ENCODE results near the gene ERCC8.
A peak's percentile ranks its signal among the peaks of the same experiment; 100 is the strongest.

Gene ERCC8

DNA sequence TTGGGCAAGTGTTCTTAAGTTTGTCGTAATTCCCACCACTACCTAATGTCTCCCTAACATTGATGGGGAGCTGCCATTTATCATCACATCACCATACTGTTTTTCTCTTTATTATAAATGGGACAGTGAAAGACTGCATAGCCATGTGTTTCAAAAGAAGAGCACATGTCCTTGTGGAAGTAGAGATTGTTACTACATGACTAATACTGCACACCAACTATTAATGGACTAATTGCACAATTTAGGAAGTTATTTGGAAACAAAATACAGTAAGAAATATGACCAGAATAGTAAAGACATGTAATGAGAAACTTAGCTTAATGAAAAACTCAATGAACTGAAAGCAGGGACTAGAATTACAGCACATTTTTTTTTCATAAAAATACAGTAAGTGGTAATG lies 88.8 kb downstream of the ERCC8 start:
- H3K4me3 ChIP-seq (replicated peaks in 1 of 2; ENCODE audit: low read depth in 2 of 2, low read length in 2 of 2) = no peak overlapping the region
- peak; percentile 44 to 74 for DNase-seq (ENCODE audit: low read depth in 2 of 2)
- TF ChIP-seq, protein P1, sequence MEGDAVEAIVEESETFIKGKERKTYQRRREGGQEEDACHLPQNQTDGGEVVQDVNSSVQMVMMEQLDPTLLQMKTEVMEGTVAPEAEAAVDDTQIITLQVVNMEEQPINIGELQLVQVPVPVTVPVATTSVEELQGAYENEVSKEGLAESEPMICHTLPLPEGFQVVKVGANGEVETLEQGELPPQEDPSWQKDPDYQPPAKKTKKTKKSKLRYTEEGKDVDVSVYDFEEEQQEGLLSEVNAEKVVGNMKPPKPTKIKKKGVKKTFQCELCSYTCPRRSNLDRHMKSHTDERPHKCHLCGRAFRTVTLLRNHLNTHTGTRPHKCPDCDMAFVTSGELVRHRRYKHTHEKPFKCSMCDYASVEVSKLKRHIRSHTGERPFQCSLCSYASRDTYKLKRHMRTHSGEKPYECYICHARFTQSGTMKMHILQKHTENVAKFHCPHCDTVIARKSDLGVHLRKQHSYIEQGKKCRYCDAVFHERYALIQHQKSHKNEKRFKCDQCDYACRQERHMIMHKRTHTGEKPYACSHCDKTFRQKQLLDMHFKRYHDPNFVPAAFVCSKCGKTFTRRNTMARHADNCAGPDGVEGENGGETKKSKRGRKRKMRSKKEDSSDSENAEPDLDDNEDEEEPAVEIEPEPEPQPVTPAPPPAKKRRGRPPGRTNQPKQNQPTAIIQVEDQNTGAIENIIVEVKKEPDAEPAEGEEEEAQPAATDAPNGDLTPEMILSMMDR (IDR thresholded peaks at IDR 0.05; ENCODE audit: low read depth, low read length) = no peak

DNA sequence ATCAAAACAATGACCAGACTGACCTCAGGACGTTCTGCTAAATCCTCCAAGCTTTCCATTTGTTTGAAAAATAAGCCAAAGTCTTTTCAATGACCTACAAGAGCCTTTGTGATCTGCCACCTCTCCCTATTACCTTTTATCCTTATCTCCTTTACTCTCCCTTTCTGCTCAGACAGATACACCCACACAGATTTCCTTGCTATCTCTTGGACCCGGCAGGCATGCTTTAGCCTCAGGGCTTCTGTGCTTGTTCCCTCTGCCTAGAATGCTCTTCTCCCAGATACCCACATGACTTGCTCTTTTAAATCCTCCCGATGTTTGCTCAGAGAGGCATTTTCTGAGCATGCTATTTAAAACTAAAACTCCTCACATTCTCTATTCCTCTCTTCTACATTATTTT lies 91.9 kb downstream of the ERCC8 start:
- no peak for DNase-seq (ENCODE audit: low read depth in 2 of 2)
- H3K4me3 ChIP-seq (replicated peaks in 1 of 2; ENCODE audit: low read depth in 2 of 2, low read length in 2 of 2) = no peak overlapping the region
- TF ChIP-seq, protein P1 (IDR thresholded peaks at IDR 0.05; ENCODE audit: low read depth, low read length) = no peak

DNA sequence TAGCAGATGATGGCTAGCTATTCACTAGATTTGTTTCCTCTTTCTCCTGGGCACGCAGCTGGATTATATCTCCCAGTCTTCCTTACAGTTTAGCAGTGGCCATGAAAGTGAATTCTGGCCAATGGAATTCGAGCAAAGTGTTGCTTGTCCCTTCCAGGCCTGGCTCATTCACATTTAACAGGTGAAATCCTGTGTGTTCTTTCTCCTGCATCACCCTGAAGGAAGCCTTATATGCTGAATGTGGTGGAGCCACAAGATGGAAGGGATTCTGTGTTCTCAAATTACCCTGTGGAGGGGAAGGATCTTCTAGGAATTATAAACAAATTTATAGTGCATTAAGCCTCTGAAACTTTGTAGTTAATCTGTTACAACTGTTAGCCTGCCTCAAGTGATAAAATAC lies 92.6 kb downstream of the ERCC8 start:
- H3K4me3 ChIP-seq (replicated peaks in 1 of 2; ENCODE audit: low read depth in 2 of 2, low read length in 2 of 2) = no peak overlapping the region
- DNase-seq (ENCODE audit: low read depth in 2 of 2) = no peak
- TF ChIP-seq, protein P1 (IDR thresholded peaks at IDR 0.05; ENCODE audit: low read depth, low read length) = no peak

DNA sequence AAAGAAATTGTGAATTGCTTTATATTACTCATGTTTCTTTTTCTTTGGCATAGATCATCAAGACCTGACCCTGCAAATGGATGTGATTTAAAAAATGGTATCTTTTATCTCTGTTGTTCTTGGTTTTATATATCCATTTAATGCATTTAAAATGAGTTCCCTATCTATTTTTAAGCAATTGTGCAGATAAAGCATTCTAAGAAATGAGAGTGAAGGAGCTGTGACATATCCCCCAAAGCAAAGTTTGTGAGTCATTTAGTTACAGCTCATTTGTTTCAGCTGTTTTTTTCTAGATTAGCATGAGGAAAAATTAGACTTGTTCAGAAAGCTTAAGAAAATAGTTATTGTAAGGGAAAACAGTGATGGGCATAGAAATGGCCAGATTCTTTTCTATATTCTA lies 93.2 kb downstream of the ERCC8 start:
- DNase-seq (ENCODE audit: low read depth in 2 of 2) = no peak
- TF ChIP-seq, protein P1 (IDR thresholded peaks at IDR 0.05; ENCODE audit: low read depth, low read length) = no peak
- H3K4me3 ChIP-seq (replicated peaks in 1 of 2; ENCODE audit: low read depth in 2 of 2, low read length in 2 of 2) = no peak overlapping the region

DNA sequence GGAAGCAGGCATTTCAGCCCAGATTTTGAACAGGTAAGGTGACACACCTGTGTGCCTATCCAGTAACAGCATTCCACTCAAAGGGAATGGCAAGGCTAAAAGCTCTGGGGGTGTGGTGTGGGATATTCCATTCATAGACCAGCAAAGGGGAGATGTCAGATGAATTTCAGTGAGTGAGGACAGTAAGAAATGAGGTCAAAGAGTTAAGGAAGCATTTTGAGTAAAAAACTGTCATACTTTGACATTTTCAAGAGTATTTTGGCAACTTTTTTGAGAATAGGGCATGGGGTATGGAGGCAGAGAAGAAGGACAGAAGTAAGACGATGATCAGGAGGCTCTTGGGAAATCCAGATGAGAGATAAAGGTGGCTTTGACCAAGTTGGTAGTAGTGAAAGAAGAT lies 98.6 kb downstream of the ERCC8 start:
- DNase-seq (ENCODE audit: low read depth in 2 of 2) = no peak
- TF ChIP-seq, protein P1 (IDR thresholded peaks at IDR 0.05; ENCODE audit: low read depth, low read length) = no peak

DNA sequence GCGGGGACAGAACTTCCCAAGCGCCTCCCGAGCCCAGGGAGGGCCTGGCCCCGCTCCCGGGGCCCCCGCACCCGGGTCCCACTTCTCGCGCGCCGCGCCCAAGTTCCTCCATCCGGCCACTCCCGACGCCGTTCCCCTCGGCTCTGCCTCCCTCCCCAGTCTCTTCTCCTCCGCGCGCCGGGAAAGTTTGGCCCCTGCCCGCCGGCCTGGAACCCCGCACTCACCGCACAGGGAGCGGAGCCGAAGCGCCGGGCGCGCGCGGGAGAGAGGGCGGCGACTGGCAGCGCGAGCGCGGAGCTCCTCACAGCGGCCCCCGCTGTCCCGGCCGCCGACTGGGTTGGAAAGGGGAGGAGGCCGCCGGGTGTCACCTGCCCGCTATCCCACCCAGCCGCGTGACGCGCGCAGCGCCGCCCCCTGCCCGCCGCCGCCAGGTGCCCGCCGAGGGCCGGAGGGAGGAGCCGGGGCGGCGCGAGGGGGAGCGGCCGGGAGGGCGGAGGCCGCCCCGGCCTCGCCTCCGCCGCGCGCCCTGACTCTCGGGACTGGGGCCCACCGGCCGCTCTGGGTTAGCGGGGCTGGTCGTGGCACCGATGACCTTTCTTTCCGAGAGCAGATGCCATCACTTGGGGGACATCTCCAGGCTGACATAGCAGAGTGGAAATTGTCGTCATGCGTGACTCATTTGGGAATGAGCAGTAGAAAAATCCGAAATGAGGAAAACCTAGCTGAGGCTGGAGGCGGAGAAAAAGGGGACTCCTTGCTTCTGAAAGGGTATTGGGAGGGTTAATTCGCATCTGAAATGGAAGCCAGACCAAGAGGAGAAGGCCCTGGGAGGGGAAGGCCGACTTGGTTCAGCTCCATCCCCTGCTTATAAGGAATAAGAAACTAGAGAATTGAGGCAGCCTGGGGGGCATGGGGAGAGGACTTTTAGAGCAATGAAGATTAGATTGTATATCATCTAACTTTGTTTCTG lies 100.6 kb downstream of the ERCC8 start, which contains the start of gene ELOVL7:
Gene ELOVL7 (minus strand): TSS at position 334 of the 970 bp plus-strand sequence. CDS start 56,872 bp downstream, outside the sequence.
- peak; percentile 35 to 45 for DNase-seq (ENCODE audit: low read depth in 2 of 2)
- TF ChIP-seq, protein P1 (IDR thresholded peaks at IDR 0.05; ENCODE audit: low read depth, low read length) = no peak
- H3K4me3 ChIP-seq (replicated peaks in 1 of 2; ENCODE audit: low read depth in 2 of 2, low read length in 2 of 2) = peak within 1 kb of the TSS; percentile 54

More for the DNA sequence above, 98.6 kb downstream of the ERCC8 start:
- H3K4me3 ChIP-seq (replicated peaks in 1 of 2; ENCODE audit: low read depth in 2 of 2, low read length in 2 of 2) = no peak overlapping the region

All from cardiac fibroblast (primary cell).